ENCODE results near the gene PTPN14.
A peak's percentile ranks its signal among the peaks of the same experiment; 100 is the strongest.

The PTPN14 gene

DNA sequence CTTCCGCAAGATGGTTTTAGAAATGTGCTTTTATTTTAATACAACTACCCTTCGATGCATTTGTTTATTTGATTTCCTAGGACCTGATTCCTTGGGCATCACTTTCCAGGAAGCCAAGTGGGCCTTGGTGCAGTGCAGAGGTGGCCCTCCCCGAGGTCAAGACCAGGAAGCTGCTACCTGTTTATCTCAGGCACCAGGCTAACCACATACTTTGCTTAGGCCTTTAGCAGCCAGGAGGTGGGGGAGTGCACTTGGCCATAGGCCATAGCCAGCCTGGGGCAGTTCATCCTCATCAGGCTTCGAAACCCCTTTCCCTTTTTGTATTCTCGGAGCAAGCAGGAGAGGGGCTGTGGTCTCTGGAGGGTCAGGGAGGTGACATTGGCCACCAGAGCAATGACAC is 225.0 kb downstream of the PTPN14 start:
- DNase-seq, result no peak

DNA sequence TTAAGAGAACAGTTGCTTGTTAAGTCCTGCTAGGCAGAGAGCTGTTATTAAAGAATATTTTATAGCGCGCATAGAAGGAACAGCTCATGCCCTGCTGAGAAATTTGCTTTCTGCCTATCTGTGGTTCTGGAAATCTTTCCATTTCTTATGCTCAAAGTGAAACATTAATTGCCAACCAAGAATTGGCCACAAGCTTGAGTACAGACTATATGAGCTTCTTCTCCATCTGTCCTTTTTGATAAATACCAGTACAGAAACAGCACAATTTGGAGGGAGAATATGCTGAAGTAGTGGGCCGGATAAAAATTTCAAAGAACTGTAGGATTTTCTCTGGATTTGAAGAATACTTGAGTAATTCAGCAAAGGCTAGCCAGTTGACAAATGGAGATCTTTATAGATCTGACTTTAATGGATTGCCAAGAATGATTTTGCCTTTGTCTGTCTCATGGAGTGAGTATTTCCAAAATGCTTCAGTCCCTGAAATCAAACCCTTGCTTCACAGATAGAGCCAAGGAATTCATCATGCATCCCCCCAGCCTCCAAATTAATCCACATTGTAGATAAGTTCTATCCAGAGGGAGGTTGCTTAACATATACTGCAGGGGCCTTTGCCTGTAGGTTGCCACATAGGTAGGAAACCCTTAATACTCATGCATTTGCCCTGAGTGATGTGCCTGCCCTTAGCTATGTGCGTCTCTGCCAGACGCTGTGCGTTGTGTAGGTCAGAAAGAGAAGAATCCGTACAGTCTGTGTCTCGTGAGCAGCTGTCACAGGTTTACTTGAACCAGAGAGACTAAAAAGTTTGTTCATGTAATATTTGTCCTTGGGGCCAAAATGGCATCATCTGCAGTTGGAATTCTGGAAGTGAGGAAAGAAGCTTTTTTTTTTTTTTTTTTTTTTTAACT is 226.3 kb downstream of the PTPN14 start:
- DNase-seq, result no peak

DNA sequence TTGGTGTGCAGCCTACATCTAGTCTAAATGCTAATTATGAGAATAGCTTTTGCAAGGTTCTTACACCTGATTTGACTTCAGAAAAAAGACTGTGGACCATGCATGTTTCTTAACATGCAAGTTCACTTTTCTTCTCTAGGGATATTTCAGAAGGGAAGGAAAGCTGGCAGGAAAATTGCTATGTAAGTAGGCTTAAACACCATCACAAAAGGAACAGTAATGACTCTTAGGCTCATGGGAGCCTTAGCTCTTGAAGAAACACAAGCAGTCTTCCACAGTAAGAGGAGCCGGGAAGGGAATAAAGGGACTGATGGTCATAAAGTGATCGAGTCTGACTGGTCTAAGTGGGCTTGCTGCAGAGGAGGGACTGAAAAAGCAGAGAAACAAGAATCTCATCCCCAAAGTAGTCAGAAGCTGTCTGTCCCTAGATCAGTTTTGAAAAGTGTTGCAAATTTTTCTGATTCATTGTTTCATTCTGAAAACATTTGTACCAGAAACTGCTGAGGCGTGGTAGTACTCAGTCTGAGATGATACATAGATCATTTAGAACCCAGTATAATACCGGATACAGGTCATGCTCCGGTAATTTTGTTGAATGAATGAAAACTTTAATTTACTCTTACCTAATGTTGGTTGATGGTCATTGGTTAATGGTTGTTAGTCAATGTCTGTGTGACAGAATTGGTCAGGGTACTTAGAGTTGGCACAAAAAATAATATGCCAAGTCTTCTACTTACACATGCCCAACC is 229.5 kb downstream of the PTPN14 start:
- no peak for DNase-seq

DNA sequence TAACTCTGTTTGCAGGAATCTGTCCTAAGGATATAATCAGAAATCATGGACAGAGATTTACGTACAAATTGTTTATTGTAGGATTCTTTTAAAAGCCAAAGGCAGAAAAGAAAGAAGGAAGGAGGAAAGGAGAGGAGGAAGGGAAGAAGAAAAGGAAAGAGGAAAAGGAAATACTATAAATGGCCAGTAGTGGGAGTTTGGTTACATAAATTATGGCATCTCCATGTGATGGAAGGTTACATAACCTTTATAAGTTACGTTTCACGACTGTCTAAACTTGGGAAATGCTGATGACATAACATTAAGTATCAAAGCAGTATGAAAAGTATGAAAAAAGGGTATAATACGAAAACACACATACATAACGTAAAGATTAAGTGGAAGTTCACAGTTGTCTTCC is 231.5 kb downstream of the PTPN14 start:
- DNase-seq, result no peak

DNA sequence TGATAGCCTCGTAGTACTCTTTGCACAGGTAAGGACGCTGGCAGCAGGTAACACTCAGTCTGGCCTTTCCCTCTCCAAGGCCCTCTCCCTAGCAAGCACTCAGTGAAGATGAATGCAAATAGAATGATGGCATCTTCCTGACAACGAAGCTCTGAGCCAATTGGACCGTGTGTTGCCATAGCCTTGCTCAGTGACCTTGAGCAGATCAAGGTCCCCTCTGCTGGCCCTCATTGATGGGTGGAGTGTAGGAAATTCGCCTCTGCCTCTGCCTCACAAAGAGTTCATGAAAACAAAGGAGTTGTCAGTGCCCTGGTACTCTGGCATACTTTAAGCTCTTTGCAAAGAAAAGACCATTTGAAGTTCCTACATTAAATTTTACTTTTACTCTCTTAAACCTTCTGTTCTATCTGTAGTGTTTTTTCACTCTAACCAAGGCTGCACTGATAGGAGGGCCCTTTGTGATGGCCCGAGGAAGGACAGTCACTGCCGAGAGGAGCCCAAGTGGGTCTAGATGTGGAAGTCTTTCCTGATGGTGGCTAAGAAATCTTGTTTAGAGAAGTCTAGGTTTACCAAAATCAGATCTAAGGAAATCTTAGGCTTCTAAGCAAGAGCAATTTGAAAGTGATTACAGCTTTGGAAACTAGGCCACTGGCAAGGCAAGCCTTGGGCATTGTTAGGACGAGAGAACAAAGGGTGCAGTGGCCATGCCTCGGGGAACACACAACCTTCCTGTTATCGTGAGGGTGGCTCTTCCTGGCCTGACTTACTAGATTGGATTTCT is 232.3 kb downstream of the PTPN14 start:
- DNase-seq, result no peak

DNA sequence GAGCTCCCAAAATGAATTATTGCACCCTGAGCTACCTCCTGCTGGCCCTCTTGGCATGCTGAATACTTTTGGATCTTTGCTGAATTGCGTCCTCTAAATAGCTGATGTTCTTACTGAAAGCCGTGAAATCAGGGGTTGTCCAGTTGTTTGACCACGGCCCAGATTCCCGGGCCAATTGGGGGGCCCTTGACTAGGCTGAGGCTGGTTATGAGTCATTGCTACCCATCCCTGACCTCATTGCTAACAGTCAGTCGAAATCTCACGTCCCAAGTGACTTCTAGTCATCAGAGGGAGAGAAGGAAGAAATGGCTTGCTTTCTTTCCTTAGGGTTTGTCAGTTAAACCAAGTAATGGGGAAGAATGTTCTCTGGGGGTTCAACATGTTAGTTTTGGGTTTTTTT is 233.0 kb downstream of the PTPN14 start:
- no peak for DNase-seq

DNA sequence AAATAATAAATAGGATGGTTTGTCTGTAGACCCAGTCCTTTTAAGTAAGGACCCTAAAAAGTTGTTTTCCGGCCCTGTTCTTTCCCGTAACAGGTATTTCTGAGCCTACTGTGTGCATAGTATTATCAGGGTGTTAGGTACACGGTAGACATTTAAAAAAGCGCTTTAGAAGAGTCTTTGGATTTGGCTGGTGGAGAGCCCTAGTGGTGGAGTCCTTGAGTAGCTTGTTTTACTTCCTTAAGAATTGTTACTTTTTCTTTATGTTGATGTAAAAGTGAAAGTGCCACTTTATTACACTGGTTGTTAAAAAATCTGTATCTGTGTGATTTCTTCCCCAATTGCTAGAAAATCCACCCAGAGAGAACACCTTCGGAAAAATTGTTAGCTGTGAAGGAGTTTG is 233.7 kb downstream of the PTPN14 start:
- DNase-seq, result no peak

DNA sequence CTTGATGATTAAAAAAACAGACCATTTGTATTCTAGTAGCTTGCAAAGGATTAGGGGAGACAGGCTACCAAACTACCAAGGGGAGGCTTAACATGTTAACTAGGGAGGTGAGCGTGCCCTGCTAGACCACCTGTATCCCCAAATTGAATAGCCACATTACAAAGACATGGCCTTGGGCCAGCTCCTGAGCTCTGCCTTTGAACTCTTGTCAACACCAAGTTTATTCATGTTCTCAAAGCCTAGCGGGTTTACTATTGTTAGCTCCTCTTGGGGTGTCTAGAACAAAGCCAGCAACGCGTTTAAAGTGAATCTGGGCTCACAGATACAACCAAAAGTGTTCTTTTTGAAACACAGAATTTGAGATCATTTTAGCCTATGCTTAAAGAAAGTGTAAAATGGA is 234.1 kb downstream of the PTPN14 start:
- DNase-seq, result peak; percentile 58

DNA sequence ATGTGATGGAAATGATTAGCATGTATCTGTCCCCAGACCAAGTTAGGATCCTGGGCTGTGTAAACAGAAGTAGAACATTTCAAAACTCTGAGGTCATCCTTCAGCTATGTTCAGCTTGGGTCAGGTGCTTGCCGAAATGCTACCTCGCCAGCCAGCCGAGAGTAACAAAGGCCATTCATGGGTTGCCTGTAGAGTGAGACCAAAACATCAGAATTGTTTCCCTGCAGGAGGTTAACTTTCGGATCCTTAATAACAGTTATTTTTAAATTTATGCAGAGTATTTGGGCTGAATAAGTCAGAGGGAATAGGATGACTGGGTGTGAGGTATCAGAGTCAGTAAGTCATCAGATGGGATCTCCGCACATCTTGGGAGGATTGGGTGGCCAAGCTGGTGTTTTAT is 234.8 kb downstream of the PTPN14 start:
- DNase-seq, result peak; percentile 28

DNA sequence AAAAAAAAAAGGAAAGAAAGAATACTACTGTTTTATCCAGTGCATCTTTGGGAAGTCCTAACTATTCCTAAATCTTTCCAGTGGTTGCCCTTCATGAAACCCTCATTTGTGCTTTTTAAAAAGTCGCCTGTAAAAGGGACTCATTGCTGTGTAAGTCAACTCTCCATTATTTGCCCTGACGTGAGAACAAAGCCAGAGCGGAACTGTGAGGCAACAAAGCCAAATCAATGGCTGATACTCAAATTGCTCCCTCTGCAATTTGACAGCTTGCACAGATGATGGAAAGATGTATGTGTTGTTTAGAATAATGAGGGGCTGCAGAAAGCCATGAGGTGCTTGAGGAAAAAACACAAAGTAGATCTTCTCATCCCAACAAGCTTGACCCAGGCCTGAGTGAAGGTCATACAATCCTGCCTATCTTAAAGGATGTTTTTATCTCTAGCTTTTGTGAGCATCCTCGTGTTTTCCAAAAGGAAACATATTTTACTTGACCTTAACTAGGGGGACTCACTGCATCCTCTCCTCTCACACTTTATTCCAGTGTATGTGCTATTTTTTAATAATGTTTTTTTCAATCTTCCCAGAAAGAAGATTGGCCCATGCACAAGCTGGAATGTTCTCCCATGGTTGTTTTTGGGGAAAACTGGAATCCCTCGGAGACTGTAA is 237.1 kb downstream of the PTPN14 start:
- peak; percentile 9 for DNase-seq

DNA sequence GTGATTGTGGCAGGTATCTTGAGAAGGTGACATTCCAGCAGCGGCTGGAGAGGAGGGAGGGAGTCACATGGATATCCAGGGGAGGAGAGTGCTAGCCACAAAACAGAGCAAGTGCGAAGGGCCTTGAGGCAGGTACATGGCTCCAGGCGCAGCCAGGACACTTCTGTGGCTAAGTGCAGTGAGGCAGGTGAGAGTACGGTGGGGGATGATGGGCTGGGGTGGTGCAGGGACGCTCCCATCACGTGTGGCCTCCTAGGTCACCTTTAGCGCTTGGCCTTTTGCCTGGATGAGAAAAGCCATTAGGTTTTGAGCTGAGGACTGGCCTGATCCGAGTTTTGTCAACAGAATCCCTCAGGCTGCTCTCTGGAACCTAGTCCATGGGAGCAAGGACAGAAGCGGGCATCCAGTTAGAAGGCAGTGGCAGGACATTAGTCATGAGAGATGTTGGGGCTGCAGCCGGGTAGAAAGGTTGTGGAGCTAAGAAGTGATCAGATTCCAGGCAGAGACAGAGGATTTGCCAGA is 238.8 kb downstream of the PTPN14 start:
- no peak for DNase-seq

DNA sequence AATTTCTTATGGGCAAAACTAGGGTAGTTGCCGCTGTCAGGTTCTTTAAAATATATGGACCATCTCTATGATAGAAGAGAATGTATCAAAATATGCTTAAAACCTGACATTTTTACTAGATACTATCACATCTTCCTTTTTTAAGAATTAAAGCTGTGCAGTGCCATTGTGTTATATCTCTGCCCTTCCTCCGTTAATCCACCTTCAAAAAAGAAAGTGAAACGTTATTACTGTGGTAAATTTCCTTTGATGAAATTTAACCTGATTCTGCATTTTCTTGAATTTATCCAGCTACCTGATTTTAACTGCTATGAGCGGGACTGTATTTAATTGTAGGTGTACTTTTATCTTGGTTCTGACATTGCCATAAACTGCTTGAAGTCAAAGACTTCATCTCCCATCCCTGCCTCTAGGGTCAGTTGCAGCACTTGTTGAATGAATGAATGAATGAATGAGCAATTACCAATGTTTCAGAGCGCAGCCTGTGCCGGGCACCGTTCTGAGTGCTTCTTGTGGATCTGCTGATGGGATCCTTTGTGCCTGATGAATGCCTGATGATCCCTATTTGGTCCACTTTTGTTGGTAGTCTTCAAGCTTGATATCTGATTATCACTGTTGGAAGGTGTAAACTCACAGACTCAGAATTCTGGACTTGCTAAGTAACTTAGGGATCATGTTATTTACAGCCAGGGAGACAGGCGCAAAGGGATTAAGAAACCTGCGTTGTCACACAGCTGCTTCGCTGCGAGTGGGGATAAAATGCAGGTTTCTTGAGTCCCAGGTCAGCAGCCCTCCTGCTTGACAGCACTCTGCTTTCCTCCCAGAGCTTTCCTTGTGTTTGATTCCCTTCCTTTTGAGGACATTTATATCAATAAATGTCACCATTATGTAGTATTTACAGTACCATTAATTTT is 240.4 kb downstream of the PTPN14 start:
- DNase-seq, result no peak

DNA sequence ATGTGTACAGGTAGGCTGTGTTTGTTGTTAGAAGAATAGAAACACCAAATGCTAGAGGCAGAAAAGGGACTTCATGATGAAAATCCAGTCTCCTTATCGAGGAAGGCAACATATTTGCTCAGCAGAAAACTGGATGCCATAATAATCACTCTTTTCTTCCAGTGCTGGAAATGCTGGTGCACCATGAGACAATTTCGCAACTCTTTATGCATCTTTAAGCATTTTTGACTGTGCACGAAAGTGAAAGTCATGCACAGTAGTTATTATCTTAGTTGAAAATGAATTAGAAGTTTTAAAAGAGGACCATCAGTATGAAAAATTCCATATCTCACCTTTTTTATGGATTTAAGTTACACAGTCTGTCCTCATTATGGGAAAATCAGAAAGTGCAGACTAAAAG is 241.4 kb downstream of the PTPN14 start:
- no peak for DNase-seq

DNA sequence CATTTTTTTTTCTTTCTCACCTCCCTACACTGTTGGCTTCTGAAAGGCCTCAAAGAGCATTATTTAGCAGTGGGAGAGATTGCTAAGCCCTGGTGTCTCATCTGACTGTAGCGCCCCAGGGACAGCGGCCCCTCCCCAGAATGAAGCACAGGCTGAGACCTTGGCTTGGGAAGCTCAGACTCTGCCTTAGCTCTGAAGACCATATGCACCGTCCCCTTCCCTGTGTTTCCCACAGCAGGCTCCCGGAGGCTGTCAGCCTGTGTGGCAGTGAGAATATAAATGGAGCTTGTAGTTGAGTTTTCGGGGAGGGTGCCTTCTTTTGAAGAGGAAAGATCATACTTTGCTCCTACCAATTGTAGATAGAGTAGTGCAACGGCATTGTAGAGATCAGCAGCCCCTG is 245.1 kb downstream of the PTPN14 start:
- no peak for DNase-seq

DNA sequence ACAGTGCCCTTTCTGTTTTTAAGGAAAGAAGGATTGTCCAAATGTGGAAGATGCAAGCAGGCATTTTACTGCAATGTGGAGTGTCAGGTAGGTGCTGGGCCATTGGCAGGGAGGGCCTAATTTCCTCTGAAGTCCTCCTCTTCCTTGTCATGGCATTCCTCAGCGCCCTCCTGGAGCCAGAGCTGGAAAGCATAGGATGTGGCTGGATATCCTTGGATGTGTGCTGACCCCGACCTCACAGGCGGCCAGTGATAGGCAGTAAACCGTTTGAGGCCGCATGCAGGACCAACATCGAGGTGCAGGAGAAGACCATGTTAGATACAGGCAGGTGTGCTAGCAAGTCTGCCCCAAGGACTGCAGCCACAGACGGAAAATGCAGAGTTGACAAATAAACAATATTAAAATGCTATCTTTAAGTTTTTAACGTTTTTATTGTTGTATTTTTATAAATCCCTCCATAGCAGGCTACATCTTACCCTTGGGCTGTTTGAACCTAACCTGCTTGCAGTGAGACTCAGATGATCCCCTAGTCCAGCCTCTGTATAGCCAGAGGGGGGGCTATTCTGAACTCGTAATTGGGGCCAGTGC is 246.1 kb downstream of the PTPN14 start:
- no peak for DNase-seq

DNA sequence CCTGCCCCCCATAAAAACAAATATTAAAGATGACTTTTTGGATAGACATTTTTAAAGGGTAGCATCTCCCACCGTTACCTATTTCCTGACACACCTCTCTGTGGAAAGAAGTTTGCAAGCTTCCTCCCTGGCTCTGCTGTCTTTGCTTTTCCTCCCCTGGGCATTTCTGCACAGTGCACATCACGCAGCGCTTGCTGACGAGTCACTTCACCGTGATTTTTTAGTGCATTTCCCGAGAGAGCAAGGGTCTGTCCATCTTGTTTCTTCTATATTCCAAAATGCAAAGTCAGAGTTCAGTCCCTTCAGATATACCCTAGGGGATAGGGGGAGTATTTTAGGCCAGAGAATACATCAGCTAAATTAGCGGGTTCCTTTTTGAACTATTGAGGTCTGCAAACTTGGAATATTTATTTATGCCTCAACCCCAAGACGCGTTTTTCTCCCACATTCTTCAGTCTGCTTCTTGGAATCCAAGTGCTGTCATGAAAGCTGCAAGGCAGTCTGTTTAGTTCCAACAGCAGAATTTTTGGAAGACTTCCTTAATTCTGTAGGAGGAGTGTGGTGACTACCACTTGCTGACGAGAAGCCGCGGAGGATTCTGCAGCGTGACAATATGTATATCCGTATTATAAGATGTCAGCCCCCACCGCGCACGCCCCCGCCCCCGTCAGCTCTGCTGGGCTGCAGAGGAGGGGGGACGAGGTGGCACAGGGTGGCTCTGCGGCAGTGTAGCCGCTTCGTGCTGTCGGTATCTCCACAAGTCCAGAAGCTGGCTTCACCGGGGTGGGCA is 248.1 kb downstream of the PTPN14 start:
- DNase-seq, result no peak

DNA sequence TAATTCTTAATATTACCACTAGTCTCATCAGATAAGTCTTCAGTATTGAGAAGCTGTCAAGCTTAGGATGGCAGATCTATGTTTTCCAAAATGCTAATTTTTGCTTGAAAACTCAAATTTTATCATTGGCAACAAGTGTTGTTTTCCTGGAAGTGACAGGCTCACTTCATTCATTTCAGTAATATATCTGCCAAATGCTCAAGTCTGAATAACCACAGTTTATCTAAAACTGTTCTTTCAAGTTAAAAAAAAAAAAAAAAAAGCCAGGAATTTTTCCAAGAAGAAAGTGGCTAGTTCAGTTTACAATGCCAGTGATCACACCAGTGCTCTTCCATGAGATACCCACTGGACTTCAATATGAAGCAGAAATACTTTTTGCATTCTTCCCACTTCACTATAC is 249.9 kb downstream of the PTPN14 start:
- DNase-seq, result no peak

DNA sequence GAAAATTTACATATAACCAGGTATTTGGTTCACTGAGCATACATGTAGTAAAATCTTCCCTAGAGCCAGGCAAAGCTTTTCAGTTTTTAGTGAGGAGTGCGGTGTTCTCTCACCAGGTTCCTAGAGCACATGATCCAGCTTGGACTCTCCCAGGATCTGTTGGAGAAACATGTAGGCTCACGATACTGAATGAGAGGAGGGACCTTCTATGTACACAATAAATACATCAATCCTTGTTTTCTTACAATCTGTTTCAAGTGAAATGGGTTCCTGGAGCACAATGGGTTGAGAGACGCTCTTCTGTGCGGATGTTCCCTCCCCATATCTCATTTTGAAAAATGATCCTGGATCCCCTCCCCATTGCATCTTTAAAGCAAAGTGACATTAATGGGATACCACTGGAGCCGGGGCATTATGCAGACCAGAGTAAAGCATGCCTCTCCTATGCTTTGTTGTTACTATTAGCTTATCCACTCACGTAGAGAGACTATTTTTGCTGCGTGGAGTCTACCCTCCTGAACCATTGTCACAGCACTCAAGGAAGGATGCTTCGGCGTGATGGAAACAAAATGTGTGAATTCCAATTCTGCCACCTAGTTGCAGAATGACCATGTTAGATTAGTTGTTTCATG is 251.1 kb downstream of the PTPN14 start:
- no peak for DNase-seq
